Measurements from ENCODE around the gene APOC4.
"Not testable (repeated sequence)": the region's sequence is repeated elsewhere in the genome, so short reads cannot be mapped to it uniquely, and the experiment has no call there.

APOC4 gene

DNA sequence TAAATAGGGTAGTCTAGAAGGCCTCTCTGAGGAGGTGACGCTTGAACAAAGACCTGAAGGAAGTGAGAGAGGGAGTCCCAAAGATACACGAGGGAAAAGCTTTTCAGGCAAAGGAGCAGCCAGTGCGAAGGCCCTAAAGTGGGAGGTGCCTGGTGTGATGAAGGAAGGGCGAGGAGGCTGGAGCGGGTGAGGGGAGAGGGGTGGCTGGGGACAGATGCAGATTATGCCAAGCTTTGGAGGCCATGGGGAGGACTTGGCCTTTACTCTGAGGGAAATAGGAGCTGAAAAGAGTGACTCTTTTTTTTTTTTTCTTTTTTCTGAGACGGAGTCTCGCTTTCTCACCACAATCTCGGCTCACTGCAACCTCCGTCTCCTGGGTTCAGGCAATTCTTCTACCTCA, 16.1 kb downstream of the APOC4 start:
- no peak for DNase-seq (ENCODE audit: low spot score)

- DNase-seq (ENCODE audit: low spot score): no peak
Observed at GRCh38 chr19:44959691-44960090, 17.7 kb downstream of the APOC4 start.

DNA sequence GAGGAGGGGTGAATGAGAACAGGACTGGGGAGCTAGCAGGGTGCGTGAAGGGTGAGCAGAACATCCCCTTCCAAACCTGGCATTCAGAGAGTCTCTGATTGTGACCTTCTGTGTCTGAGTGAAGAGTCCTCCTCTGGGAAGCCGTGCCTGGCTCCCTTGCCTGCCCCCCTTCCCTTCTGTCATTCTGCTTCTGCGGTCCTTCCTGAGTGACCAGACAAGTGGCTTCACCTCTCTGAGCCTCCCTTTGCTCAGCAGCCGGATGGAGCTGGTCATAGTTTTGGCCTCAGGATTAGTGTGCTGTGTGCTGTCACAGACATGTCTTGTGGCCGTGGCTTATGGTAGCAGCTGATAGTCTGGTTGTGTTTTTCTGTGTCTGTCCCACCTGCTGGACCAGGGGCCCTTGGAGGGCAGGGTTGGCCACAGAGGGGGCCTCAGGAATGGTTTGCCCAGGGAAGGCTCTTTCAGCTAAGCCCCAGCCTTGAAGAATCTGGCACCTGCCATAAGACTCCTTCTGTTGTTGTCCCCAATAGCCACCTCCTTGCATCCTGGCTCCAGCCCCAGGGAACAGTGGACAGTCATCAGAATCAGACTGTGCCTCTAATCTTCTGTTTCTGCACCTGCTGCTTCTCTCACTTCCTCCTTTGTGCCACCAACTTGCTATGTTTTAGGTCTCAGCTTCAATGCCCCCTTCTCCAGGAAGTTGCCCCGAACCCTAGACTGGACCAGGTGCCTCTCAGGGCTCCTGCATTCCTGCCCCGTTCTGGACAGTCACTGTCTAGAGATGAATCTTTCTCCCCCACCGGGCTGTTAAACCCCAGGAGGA, 19.1 kb downstream of the APOC4 start:
- DNase-seq (ENCODE audit: low spot score): no peak

GRCh38 chr19:44961821-44962220, 19.8 kb downstream of the APOC4 start:
- DNase-seq (ENCODE audit: low spot score): no peak

GRCh38 chr19:44968118-44968517, 26.1 kb downstream of the APOC4 start:
- no peak for DNase-seq (ENCODE audit: low spot score)

- no peak for DNase-seq (ENCODE audit: low spot score)
Observed at GRCh38 chr19:44968670-44969069, 26.6 kb downstream of the APOC4 start.

GRCh38 chr19:44969437-44969836, 27.4 kb downstream of the APOC4 start:
- DNase-seq (ENCODE audit: low spot score): no peak

DNA sequence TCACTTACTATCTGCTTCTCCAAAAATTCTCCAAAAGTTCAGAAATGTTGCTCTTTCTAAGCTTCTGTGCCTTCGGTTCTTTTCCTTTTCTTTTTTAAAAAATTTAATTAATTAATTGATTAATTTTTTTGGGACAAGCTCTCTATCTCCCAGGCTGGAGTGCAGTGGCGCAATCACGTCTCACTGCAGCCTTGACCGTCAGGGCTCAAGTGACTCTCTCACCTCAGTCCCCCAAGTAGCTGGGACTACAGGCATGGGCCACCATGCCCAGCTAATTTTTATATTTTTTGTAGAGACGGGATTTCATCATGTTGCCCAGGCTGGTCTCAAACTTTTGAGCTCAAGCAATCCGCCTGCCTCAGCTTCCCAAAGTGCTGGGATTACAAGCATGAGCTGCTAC, 29.4 kb downstream of the APOC4 start:
- DNase-seq (ENCODE audit: low spot score): not testable (repeated sequence)

GRCh38 chr19:44972802-44973201, 30.8 kb downstream of the APOC4 start:
- no peak for DNase-seq (ENCODE audit: low spot score)

DNA sequence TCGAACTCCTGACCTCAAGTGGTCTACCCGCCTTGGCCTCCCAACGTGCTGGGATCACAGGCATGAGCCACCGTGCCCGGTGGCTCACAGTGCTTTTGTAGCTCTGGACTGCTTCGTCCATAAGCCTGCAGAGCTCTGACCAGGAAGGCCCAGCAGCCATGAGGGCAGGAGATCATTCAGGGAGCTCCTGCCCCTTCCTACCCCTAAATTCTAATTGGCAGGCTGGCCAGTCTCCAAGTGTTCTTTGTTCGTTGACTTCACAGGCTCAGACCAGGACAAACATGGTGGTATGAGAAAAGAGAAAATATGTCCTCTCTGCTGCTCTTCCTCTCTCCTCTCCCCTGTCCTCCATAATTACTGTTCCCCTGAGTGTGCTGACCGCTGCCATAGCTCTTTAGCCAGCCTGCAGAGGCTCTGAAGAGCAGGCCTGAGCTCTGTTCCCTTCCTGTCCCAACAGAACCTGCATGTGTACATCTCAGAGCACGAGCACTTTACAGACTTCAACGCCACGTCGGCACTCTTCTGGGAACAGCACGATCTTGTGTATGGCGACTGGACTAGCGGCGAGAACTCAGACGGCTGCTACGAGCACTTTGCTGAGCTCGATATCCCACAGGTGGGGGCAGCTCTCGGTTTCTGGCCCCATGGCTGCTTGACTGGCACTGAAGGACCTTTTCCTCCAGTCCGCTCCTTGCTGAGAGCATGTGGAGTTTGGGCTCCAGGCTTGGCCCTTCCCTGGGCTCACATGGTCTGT, 32.1 kb downstream of the APOC4 start:
- DNase-seq (ENCODE audit: low spot score): no peak

GRCh38 chr19:44974857-44975256, 32.8 kb downstream of the APOC4 start:
- DNase-seq (ENCODE audit: low spot score): no peak

DNA sequence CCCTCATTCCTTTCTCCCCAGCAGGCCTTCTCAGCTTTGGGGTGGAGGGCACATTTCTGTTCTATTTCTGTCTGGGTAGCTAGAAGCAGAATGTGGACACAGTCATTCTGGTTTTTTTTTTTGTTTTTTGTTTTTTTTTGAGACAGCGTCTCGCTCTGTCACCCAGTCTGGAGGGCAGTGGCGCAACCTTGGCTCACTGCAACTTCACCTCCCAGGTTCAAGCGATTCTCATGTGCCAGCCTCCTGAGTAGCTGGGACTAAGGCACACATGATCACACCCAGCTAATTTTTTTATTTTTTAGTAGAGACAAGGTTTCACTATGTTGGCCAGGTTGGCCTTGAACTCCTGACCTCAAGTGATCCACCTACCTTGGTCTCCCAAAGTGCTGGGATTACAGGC, 33.4 kb downstream of the APOC4 start:
- no peak for DNase-seq (ENCODE audit: low spot score)

DNA sequence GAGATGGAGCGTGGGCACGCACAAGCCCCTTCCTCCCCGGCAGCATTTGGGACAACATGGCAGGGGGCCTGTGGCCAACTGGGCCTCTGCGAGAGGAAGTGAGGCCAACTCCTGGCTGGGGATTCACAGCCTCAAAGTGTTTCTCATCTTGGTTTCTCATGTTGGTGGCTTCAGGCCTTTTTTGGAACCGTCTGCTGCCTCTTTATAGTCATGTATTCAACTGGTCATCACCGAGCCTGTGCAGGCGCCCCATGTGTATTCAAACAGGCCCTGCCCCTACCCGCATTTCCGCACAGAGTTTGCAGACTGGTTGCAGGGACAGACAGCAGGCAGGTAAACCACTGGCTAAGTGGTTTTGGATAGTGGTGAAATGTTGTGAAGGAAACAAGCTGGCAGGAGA, 42.0 kb downstream of the APOC4 start:
- no peak for DNase-seq (ENCODE audit: low spot score)

DNA sequence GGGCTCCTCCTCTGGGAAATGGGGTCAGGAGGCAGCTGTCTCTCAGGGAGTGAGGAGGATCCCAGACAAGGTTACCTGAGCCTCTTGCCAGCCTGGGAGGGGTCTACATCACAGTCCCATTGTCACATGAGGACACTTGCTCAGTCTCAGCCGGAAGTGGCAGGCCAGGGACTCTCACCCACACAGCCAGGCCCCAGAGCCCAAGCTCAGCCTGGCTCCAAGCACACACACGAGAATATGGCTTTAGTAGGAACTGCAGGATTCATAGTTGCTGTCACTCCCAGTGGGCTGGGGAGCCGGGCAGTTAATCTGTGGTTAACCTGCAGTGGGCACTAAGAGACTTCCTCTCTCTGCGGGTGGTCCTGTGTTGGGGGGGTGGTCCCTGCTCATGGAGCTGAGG, 43.4 kb downstream of the APOC4 start:
- no peak for DNase-seq (ENCODE audit: low spot score)

GRCh38 chr19:44986389-44986788, 44.4 kb downstream of the APOC4 start:
- DNase-seq (ENCODE audit: low spot score): no peak

DNA sequence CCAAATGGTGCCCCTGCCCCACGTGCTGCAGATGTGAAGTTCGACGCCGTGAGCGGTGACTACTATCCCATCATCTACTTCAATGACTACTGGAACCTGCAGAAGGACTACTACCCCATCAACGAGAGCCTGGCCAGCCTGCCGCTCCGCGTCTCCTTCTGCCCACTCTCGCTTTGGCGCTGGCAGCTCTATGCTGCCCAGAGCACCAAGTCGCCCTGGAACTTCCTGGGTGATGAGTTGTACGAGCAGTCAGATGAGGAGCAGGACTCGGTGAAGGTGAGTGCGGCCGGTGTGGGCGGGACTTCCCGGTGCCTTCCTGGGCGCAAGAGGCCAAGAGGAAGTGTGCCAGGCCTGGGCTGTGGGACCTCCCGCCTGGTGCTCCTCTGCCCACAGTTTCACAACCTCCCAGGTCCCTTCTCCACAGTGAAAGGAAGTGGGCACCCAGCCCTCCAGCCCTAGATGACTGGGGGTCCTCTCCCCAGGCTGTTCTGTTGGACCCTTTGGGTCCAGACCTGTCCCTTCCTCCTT, 45.2 kb downstream of the APOC4 start:
- DNase-seq (ENCODE audit: low spot score): no peak

GRCh38 chr19:44988273-44988672, 46.2 kb downstream of the APOC4 start:
- no peak for DNase-seq (ENCODE audit: low spot score)

DNA sequence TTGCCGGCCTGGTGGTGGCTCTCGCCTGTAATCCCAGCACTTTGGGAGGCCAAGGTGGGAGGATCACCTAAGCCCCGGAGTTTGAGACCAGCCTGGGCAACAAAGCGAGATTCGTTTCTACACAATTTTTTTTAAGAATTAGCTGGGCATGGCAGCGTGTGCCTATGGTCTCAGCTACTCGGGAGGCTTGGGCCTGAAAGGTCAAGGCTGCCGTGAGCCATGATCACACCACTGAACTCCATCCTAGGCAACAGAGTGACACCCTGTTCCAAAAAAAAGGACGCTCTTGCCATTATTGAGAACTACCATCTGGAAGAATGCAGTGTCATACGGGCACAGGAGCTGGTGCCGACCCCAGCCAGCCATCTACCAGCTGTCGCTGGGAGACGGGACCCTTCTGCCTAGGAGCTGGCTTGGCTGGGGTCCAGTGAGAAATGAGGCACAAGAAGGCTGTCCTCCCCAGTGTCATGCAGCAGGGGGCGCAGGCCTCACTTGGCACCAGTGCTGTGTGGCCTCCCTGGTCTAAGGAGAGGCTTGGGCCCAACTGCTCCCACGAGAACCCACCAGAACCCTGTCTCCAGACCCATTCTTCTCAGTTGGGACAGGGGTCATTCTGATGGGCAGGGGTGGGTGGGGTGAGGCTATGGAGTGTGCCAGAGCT, 47.0 kb downstream of the APOC4 start:
- DNase-seq (ENCODE audit: low spot score): peak; percentile 87

GRCh38 chr19:44990459-44990858, 48.4 kb downstream of the APOC4 start:
- DNase-seq (ENCODE audit: low spot score): no peak

DNA sequence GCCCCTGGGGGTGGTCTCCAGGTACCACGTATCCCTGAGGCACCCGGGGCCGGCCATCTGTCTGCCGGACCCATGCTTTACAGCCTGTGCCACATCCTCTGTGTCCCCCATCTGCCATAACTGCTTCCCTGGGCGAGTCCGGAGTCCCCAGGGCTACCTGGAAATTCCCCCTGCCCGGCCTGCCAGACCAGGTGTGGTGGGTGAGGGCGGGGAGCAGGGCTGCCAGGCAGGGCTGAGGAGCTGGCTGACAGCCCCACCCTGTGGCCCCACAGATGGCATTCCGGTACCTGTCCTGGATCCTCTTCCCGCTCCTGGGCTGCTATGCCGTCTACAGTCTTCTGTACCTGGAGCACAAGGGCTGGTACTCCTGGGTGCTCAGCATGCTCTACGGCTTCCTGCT, 48.9 kb downstream of the APOC4 start:
- DNase-seq (ENCODE audit: low spot score): no peak

DNA sequence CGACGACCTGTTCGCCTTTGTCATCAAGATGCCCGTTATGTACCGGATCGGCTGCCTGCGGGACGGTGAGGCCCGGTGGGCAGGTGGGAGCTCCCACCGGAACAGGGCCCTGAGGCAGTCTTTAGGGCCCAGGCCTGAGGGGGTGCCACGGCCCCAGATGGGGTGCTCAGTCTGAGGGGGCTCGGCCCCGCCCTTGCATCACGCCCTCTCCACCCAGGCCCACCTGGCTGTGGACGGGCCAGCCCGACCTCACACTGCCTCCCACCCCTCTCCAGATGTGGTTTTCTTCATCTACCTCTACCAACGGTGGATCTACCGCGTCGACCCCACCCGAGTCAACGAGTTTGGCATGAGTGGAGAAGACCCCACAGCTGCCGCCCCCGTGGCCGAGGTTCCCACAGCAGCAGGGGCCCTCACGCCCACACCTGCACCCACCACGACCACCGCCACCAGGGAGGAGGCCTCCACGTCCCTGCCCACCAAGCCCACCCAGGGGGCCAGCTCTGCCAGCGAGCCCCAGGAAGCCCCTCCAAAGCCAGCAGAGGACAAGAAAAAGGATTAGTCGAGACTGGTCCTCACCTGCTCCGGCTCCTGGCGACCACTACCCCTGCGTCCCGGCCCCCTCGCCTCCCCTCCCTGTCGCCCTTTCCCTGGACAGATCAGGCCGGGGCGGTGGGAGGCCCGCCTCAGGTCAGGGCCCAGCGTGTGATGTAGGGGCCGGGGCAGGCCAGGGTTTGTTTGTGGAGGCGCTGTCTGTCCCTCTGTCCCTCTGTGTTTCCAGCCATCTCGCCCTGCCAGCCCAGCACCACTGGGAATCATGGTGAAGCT, 50.5 kb downstream of the APOC4 start:
- no peak for DNase-seq (ENCODE audit: low spot score)

DNA sequence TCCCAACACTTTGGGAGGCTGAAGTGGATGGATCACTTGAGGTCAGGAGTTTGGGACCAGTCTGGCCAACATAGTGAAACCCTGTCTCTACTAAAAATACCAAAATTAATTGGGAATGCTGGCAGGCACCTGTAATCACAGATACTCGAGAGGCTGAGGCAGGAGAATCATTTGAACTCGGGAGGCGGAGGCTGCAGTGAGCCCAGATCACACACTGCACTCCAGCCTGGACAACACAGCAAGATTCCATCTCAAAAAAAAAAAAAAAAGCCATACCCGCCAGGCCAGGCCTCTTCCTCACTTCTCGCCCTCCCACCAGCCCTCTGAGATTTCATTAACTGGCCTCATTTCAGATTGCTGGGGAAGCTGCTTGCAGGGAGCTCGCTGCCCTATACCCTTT, 51.5 kb downstream of the APOC4 start:
- no peak for DNase-seq (ENCODE audit: low spot score)
